ENCODE data around the gene MMP25. TPM values are rescaled to one million over a fixed set of nuclear protein-coding genes. Genes with fewer than 3 reads are reported as not detected.
A peak's percentile ranks its signal among the peaks of the same experiment; 100 is the strongest.

MMP25 gene
- total RNA-seq, 2 experiments from 2014 or later, result 112 to 117 TPM

DNA sequence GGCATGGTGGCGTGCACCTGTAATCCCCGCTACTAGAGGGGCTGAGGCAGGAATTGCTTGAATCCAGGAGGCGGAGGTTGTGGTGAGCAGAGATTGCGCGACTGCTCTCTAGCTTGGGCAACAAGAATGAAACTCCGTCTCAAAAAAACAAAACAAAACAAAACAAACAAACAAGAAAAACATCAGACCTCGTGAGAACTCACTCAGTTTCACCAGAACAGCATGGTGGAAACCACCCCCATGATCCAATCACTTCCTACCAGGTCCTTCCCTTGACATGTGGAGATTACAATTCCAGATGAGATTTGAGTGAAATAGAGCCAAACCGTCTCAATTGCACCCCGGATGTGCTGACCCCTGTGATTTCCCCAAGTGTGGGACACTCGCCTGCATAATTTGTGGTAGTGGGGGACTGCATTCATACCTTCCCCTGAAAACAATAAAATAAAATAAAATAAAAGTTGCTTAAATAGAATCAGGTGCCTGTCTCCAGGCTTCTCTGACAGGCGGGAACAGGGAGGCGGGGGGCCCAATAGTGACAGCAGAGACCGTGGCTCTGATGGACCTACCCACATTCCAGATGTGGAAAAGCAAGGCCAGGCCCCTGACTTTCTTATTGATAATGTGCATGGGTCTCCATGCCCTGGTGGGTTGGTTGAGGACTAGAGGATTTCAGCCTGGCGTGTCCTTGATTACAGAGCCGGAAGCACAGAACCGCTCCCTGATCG is 39.7 kb downstream of the MMP25 start:
- peaks cover 42% of the 10 kb centered on the region for H3K4me1 Mint-ChIP-seq
- H3K27me3 Mint-ChIP-seq, result no peaks in the 10 kb centered on the region
- H3K36me3 Mint-ChIP-seq (ENCODE audit: low read depth), result peaks cover 4% of the 10 kb centered on the region
- ChIA-PET CTCF (interaction anchor here (1.1 to 3.8 kb wide), 3 partner anchors 10 to 44 kb away, joined by 3 to 16 read pairs (median 10); no protein-coding TSS in a partner anchor), POLR2A (interaction anchor here (1.6 to 3.5 kb wide), 3 partner anchors 9 to 20 kb away, joined by 3 to 26 read pairs (median 4); partner anchors contain the start of gene IL32)
- DNase-seq, result no peak
- H3K9me3 Mint-ChIP-seq, result peaks cover 2% of the 10 kb centered on the region
- H3K4me3 Mint-ChIP-seq, result no peak overlapping the region
- H3K27ac Mint-ChIP-seq, result no peak overlapping the region

GRCh38 chr16:3086596-3087242 is 40.4 kb downstream of the MMP25 start:
- Mint-ChIP-seq H3K27me3 (no peaks in the 10 kb centered on the region), H3K36me3 (ENCODE audit: low read depth) (no peaks in the 10 kb centered on the region), H3K9me3 (no peaks in the 10 kb centered on the region), H3K4me3 (no peak overlapping the region), H3K4me1 (peaks cover 44% of the 10 kb centered on the region), H3K27ac (no peak overlapping the region)
- ChIA-PET POLR2A (interaction anchor here (1.6 to 3.5 kb wide), 2 partner anchors 10 to 21 kb away, joined by 3 to 26 read pairs; partner anchors contain the start of gene IL32), CTCF (interaction anchor here (1.3 to 3.8 kb wide), 5 partner anchors 11 to 43 kb away, joined by 3 to 16 read pairs (median 5); no protein-coding TSS in a partner anchor)
- no peak for DNase-seq

DNA sequence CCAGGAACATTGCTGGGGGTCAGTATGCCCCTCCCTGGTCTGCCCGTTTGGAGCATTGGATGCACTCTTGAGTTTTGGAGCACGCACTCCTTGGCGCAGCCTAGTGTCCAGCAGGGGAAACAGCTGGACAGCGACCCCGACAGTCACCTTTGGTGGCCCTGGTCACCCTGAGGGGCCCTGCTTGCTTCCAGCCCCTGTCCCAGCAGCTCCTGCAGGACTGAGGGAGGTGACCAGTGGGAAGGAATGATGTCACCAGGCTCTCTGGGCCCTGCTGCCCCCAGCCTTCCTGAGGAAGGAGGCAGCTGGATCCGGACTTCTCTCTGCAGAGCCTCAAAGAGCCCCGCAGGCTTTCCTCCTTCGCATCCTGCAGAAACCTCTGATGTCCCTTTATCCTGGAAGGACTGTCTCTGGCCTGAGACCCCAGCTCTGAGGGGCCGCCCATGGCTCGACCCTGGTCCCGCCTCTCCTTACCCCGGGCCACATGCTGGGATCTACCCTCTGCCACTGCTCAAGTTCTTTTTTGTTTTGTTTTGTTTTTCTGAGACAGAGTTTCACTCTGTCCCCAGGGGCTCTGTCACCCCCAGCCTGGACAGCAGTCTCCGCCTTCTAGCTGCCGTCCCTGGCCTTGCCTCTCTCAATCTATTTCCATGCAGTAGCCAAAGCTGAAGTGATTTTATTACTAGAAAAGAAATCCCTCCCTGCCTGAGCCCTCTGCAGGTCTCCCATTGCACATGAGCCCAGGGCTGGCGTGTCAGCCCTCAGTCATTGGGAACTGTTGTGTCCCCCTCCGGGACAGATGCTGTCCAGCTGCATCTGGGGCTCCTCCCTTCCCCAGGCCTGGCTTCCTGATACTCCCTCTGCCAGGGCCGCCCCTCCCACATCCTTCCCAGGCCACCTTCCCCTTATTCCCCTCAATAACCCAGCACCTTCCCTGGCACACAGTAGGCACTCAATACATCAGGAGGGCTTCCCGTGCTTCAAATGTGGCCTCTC is 41.2 kb downstream of the MMP25 start:
- no peak for DNase-seq
- Mint-ChIP-seq H3K4me3 (no peak overlapping the region), H3K36me3 (ENCODE audit: low read depth) (no peaks in the 10 kb centered on the region), H3K4me1 (peaks cover 44% of the 10 kb centered on the region), H3K9me3 (no peaks in the 10 kb centered on the region), H3K27me3 (no peaks in the 10 kb centered on the region), H3K27ac (no peak overlapping the region)
- CTCF ChIA-PET, result interaction anchor here (1.3 to 3.8 kb wide), 6 partner anchors 10 to 42 kb away, joined by 3 to 16 read pairs (median 6); no protein-coding TSS in a partner anchor
- POLR2A ChIA-PET, result interaction anchor here (1.6 to 3.5 kb wide), 2 partner anchors 11 to 22 kb away, joined by 3 to 26 read pairs; partner anchors contain the start of gene IL32

DNA sequence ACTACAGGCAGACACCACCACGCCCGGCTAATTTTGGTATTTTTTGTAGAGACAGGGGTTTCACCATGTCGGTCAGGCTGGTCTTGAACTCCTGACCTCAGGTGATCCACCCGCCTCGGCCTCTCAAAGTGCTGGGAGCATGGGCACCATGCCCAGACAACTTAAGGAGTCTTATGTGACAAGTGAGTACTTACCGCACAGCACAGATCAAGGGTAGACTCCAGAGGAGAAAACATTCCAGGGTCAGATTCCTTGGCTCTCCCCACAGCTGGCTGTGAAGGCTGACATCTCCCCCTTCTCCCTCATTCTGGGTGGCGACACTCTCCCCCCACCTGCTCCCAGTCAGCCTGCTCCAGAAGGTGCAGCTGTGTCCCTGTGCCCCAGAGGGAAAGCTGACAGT is 42.1 kb downstream of the MMP25 start:
- no peaks in the 10 kb centered on the region for H3K9me3 Mint-ChIP-seq
- H3K27ac Mint-ChIP-seq, result no peak overlapping the region
- H3K36me3 Mint-ChIP-seq (ENCODE audit: low read depth), result no peaks in the 10 kb centered on the region
- H3K4me3 Mint-ChIP-seq, result no peak overlapping the region
- POLR2A ChIA-PET, result interaction anchor here (3.5 kb wide), 1 partner anchor 12 kb away, joined by 26 read pairs; no protein-coding TSS in a partner anchor
- no peaks in the 10 kb centered on the region for H3K27me3 Mint-ChIP-seq
- no peak for DNase-seq
- CTCF ChIA-PET, result interaction anchor here (0.7 to 1.6 kb wide), 3 partner anchors 14 to 29 kb away, joined by 3 to 6 read pairs (median 3); no protein-coding TSS in a partner anchor
- peaks cover 41% of the 10 kb centered on the region for H3K4me1 Mint-ChIP-seq

DNA sequence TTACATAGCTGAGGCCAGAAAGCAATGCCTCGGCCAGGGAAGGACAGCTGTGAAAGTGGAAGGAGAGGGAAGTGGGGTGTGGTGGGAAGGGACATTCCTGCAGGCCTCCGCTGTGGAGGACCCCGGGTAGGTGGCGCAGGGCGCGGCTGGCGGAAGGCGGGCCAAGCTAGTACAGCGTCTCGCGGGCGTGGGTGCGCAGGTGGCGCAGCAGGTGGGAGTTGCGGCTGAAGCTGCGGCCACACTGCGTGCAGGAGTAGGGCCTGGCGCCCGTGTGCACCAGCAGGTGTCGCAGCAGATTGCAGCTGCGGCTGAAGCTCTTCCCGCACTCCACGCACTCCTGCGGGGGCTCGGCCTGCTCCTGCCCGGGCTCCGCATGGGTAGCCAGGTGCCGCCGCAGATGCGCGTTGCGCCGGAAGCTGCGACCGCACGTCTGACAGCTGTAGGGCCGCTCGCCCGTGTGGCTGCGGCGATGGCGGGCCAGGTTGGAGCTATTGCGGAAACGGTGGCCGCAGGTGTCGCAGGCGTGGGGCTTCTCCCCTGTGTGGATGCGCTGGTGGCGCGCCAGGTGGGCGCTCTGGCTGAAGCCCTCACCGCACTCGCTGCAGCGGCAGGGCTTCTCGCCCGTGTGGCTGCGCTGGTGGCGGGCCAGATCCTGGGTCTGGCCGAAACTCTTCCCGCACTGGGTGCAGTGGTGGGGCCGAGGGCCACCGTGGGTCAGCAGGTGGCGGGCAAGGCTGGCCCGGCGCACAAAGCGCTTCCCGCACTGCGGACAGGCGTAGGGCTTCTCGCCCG is 42.8 kb downstream of the MMP25 start:
- POLR2A ChIA-PET, result interaction anchor here (0.9 to 3.5 kb wide), 2 partner anchors 13 to 39 kb away, joined by 3 to 26 read pairs; no protein-coding TSS in a partner anchor
- Mint-ChIP-seq H3K27ac (no peak overlapping the region), H3K4me1 (peaks cover 41% of the 10 kb centered on the region), H3K4me3 (no peak overlapping the region), H3K27me3 (no peaks in the 10 kb centered on the region), H3K9me3 (no peaks in the 10 kb centered on the region), H3K36me3 (ENCODE audit: low read depth) (no peaks in the 10 kb centered on the region)
- DNase-seq, result no peak
- CTCF ChIA-PET, result interaction anchor here (0.6 to 1.6 kb wide), 4 partner anchors 13 to 65 kb away, joined by 3 to 6 read pairs (median 4); no protein-coding TSS in a partner anchor

- POLR2A ChIA-PET, result interaction anchor here (0.9 to 3.5 kb wide), 3 partner anchors 13 to 38 kb away, joined by 3 to 26 read pairs (median 4); no protein-coding TSS in a partner anchor
- DNase-seq, result no peak
Observed at GRCh38 chr16:3089717-3090592, 43.6 kb downstream of the MMP25 start.

DNA sequence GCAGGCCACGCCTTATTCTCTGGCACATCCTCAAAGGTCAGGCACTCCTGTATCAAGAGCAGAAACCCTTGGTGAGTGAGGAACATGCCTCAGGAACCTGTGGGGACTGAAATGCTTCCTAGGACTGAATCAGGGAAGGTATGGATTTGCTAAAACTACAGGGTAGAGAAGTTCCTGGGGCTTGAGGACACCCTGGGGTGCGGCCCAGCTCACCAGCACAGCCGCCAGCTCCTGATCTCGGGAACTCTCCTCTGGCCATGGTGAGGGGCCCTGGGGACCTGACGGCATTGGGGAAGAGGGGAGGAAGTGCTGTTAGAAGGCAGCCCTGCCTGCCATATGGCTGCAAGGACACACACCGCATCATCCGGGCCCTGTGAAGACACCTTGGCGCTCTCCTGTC is 45.2 kb downstream of the MMP25 start:
- Mint-ChIP-seq H3K4me1 (peaks cover 49% of the 10 kb centered on the region), H3K4me3 (no peak overlapping the region), H3K27ac (no peak overlapping the region), H3K36me3 (ENCODE audit: low read depth) (no peaks in the 10 kb centered on the region), H3K27me3 (no peaks in the 10 kb centered on the region), H3K9me3 (no peaks in the 10 kb centered on the region)
- ChIA-PET POLR2A (interaction anchor here (1.0 to 1.1 kb wide), 2 partner anchors 12 to 17 kb away, joined by 3 to 4 read pairs; no protein-coding TSS in a partner anchor), CTCF (interaction anchor here (0.8 to 1.3 kb wide), 3 partner anchors 9 to 38 kb away, joined by 3 to 6 read pairs (median 5); partner anchors contain the start of gene ZSCAN10)
- DNase-seq, result no peak

More at GRCh38 chr16:3089717-3090592, 43.6 kb downstream of the MMP25 start:
- H3K27ac Mint-ChIP-seq, result no peak overlapping the region
- H3K4me3 Mint-ChIP-seq, result no peak overlapping the region
- no peaks in the 10 kb centered on the region for H3K36me3 Mint-ChIP-seq (ENCODE audit: low read depth)
- H3K4me1 Mint-ChIP-seq, result peaks cover 45% of the 10 kb centered on the region
- H3K9me3 Mint-ChIP-seq, result no peaks in the 10 kb centered on the region
- no peaks in the 10 kb centered on the region for H3K27me3 Mint-ChIP-seq
- CTCF ChIA-PET, result interaction anchor here (0.6 to 1.1 kb wide), 4 partner anchors 13 to 112 kb away, joined by 3 to 5 read pairs (median 3); no protein-coding TSS in a partner anchor

- Mint-ChIP-seq H3K27me3 (no peaks in the 10 kb centered on the region), H3K27ac (no peak overlapping the region), H3K9me3 (no peaks in the 10 kb centered on the region), H3K4me3 (no peak overlapping the region), H3K4me1 (peaks cover 49% of the 10 kb centered on the region), H3K36me3 (ENCODE audit: low read depth) (no peaks in the 10 kb centered on the region)
- POLR2A ChIA-PET, result interaction anchor here (0.6 to 2.7 kb wide), 3 partner anchors 12 to 26 kb away, joined by 3 to 20 read pairs (median 3); no protein-coding TSS in a partner anchor
- DNase-seq, result no peak
- CTCF ChIA-PET, result interaction anchor here (1.1 to 12.1 kb wide), 4 partner anchors 12 to 64 kb away, joined by 3 to 254 read pairs (median 4); partner anchors contain the start of gene ZNF213
Observed at GRCh38 chr16:3092501-3092941, 46.2 kb downstream of the MMP25 start.

DNA sequence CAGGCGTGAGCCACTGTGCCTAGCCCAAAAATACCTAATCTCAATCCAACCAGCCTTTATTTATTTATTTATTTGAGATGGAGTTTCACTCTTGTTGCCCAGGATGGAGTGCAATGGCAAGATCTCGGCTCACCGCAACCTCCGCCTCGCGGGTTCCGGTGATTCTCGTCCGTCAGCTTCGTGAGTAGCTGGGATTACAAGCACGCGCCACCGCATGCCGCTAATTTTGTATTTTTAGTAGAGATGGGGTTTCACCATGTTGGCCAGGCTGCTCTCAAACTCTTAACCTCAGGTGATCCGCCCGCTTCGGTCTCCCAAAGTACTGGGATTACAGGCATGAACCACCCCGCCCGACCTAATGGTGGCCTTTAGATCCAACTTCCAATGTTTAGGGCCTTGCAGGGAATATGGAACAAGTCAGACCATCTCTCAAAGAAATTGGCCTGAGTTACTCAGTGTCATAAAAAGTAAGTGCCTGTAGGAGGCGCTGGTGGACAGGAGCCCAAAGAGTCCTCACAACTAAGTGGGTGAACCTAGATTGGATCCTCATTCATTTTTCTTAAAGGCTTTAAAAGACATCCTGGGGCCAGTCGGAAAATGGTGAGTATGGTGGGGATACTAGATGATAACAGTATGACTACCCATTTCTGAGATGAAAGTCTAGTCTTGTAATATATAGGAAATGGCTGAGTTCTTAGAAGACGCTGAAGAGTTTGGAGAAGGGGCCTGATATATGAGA is 48.1 kb downstream of the MMP25 start:
- CTCF ChIA-PET, result interaction anchor here (1.2 to 12.1 kb wide), 4 partner anchors 17 to 74 kb away, joined by 3 to 254 read pairs (median 4); partner anchors contain the start of gene ZNF213
- POLR2A ChIA-PET, result interaction anchor here (1.0 to 2.7 kb wide), 3 partner anchors 18 to 41 kb away, joined by 3 to 20 read pairs (median 4); partner anchors contain the start of gene ZNF213
- Mint-ChIP-seq H3K4me1 (peaks cover 46% of the 10 kb centered on the region), H3K36me3 (ENCODE audit: low read depth) (no peaks in the 10 kb centered on the region), H3K27ac (peak overlapping the region; percentile 37), H3K4me3 (peak overlapping the region; percentile 1), H3K9me3 (no peaks in the 10 kb centered on the region), H3K27me3 (no peaks in the 10 kb centered on the region)
- DNase-seq, result peak; percentile 68

DNA sequence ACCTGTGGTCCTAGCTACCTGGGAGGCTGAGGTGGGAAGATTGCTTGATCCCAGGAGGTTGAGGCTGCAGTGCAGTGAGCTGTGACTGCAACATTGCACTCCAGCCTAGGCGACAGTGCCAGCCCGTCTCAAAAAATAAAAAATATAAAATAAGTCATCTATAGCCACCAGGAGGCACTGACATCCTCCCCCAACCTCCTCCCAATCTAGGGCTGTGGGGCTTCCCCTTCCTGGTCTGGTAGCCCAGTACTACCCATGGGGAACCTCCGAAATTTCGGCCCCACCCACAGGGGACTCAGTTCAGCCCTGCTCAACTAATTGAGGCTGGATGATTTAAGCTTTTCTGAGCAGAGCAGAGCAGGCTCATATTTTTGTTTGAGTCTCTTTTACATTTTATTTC is 49.5 kb downstream of the MMP25 start:
- H3K4me1 Mint-ChIP-seq, result peaks cover 55% of the 10 kb centered on the region
- no peak overlapping the region for H3K27ac Mint-ChIP-seq

More for the DNA sequence above, 49.5 kb downstream of the MMP25 start:
- no peaks in the 10 kb centered on the region for H3K27me3 Mint-ChIP-seq
- ChIA-PET CTCF (interaction anchor here (1.0 to 12.1 kb wide), 19 partner anchors 10 to 73 kb away, joined by 3 to 254 read pairs (median 6); partner anchors contain the start of genes IL32 and ZNF213), POLR2A (interaction anchor here (0.6 to 8.8 kb wide), 9 partner anchors 10 to 114 kb away, joined by 3 to 84 read pairs (median 4); partner anchors contain the start of gene IL32)
- no peaks in the 10 kb centered on the region for H3K9me3 Mint-ChIP-seq
- peak; percentile 72 for DNase-seq
- H3K36me3 Mint-ChIP-seq (ENCODE audit: low read depth), result no peaks in the 10 kb centered on the region
- H3K4me3 Mint-ChIP-seq, result no peak overlapping the region
